ENCODE data around the gene ZNF316. TPM values are rescaled to one million over a fixed set of nuclear protein-coding genes. Genes with fewer than 3 reads are reported as not detected.

The ZNF316 gene
- total and polyA plus RNA-seq, 10 of the 15 experiments (the other 5 are each of a cell fraction or from before 2014, with no cell fraction given) = 0.03 to 28.9 (median 5.7) TPM

GRCh38 chr7:6650086-6650485 is 13.0 kb downstream of the ZNF316 start (continued):
- no peak for TF ChIP-seq ZBTB11 (CRISPR knock-in tag; IDR thresholded peaks at IDR 0.05)
- no peak for TF ChIP-seq RUNX3 (IDR thresholded peaks at IDR 0.05; ENCODE audit: low read length)
- TF ChIP-seq BRCA1 (IDR thresholded peaks at IDR 0.05; ENCODE audit: low read depth, low read length) = no peak
- TF ChIP-seq BMI1 (IDR thresholded peaks at IDR 0.05; ENCODE audit: borderline replicate concordance) = no peak
- TF ChIP-seq SREBF2 (IDR thresholded peaks at IDR 0.05; ENCODE audit: low read length) = no peak
- TF ChIP-seq PAX8 (IDR thresholded peaks at IDR 0.05) = no peak
- no peak for TF ChIP-seq BCL11A (IDR thresholded peaks at IDR 0.05; ENCODE audit: low read depth, low read length)
- no peak for TF ChIP-seq NR2C1 (IDR thresholded peaks at IDR 0.05)
- no peak for TF ChIP-seq IRF4 (IDR thresholded peaks at IDR 0.05; ENCODE audit: low read depth, low read length)
- no peak for TF ChIP-seq SMAD1 (IDR thresholded peaks at IDR 0.05; ENCODE audit: low read depth, partially characterized antibody)
- TF ChIP-seq SUPT20H (IDR thresholded peaks at IDR 0.05; ENCODE audit: borderline replicate concordance, control insufficient read depth, low read depth, low read length) = no peak
- TF ChIP-seq PML (IDR thresholded peaks at IDR 0.05; ENCODE audit: low read length) = no peak

- ATAC-seq (no peak), DNase-seq (ENCODE audit: low read depth, low spot score) (no peak), FAIRE-seq (no peak)
- H3K9me3 ChIP-seq (replicated peaks; ENCODE audit: control insufficient read depth, insufficient read depth, low read length) = peaks cover 13% of the 10 kb centered on the region; the same call in 2 of the 3 replicates
- no peaks in the 10 kb centered on the region for H3K4me1 ChIP-seq (ENCODE audit: control insufficient read depth, insufficient read depth, low read length)
- H3K9ac ChIP-seq (ENCODE audit: control insufficient read depth, insufficient read depth, low read length) = no peak overlapping the region
- H3K79me2 ChIP-seq (ENCODE audit: control insufficient read depth, insufficient read depth, low read length) = no peaks in the 10 kb centered on the region
- no peak overlapping the region for H3K4me2 ChIP-seq (ENCODE audit: control insufficient read depth, insufficient read depth)
- CTCF ChIA-PET = no interaction called here
- WGBS (ENCODE audit: insufficient coverage, insufficient replicate concordance, low lambda C conversion rate, missing lambda C conversion rate) = 97% methylated on average over 12 of the region's 12 CpGs
- no peak overlapping the region for H3K27ac ChIP-seq (ENCODE audit: control insufficient read depth, insufficient read depth)
- H4K20me1 ChIP-seq (ENCODE audit: control insufficient read depth, insufficient read depth) = no peaks in the 10 kb centered on the region
- BruUV-seq (replicated peaks) = no TSS peak
- POLR2A ChIA-PET = interaction anchor here (1.0 kb wide), 1 partner anchor 203 kb away, joined by 5 read pairs; the partner anchor contains the start of gene DAGLB
- H3K27me3 ChIP-seq (replicated peaks in 1 of 2; ENCODE audit: control insufficient read depth in 2 of 2, insufficient read depth in 2 of 2, low read length in 1 of 2) = no peaks in the 10 kb centered on the region
- RAD21 ChIA-PET (ENCODE audit: unreplicated experiment) = no interaction called here
- TF ChIP-seq GATAD2B (conservative IDR thresholded peaks at IDR 0.05; ENCODE audit: low read depth) (no peak), CHD2 (IDR thresholded peaks at IDR 0.05; ENCODE audit: borderline replicate concordance, low read depth, low read length) (no peak), PAX8 (IDR thresholded peaks at IDR 0.05) (no peak), MTA2 (IDR thresholded peaks at IDR 0.05; ENCODE audit: low read depth) (no peak)
- in situ Hi-C loops (cut with MboI) = no loop called here
- H3K4me3 ChIP-seq = no peak overlapping the region
- peaks cover 13 to 40% of the 10 kb centered on the region in 2 experiments for H3K36me3 ChIP-seq (ENCODE audit: control insufficient read depth in 2 of 2, insufficient read depth in 2 of 2, low read length in 1 of 2)
- intact Hi-C loops (cut with micrococcal nuclease; ENCODE audit: unreplicated experiment) = no loop called here
- SMC1A ChIA-PET (ENCODE audit: uncharacterized antibody, unreplicated experiment) = no interaction called here
- H2AFZ ChIP-seq (ENCODE audit: control insufficient read depth, low read depth, low read length) = no peak overlapping the region
Observed at GRCh38 chr7:6650521-6651011, 13.4 kb downstream of the ZNF316 start.
